ENCODE data around the gene BAHCC1.
"Not testable (repeated sequence)": the region's sequence is repeated elsewhere in the genome, so short reads cannot be mapped to it uniquely, and the experiment has no call there.

The BAHCC1 gene

DNA sequence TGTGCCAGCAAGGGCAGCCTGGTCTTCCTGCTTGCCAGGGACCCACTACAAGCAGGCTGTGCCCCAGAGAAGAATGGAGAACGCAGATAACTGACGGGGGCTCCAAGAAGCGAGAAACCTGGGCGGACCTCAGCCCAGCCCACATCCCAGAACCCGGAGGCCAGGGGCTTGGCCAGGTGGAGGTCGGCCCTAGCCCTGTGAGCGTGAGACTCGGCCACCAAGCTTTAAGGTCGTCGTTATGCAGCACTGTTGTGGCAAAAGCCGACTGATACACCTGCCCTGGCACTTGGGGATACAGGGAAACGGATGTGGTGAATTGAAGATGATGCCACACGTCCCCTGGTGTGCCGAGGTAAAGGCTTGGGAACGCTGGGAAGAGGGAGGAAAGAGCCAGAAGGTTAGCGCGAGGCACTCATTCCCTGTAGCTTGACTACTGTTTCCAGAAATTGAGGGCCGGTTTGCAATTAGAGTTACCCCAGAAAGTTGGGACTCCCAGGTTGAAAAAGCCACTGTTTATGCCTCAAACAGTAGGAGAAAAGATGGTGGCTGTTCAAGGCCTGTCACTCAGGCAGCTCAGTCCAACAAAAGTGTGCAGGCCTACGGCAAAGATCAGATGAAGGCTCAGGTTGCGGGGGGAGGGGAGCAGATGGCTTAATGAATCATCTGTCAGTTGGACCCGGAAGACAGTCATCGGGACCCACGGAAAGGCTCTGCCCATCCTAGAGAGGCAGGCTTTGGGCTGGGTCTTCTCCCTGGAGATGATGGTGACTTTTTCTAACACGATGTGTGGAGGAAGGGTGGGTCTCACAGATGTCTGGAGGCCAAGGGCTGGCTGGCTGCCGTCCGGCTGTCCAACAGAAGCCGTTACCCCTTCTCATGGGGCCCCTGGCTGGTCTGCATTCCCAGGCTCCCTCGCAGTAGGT, 45.6 kb upstream of the BAHCC1 start:
- H3K36me3 ChIP-seq (replicated peaks) = no peaks in the 10 kb centered on the region
- DNase-seq = no peak
- no peak overlapping the region for H3K4me3 ChIP-seq (ENCODE audit: low read depth, low read length)
- H3K27ac ChIP-seq = no peak overlapping the region
- TF ChIP-seq, protein P1, sequence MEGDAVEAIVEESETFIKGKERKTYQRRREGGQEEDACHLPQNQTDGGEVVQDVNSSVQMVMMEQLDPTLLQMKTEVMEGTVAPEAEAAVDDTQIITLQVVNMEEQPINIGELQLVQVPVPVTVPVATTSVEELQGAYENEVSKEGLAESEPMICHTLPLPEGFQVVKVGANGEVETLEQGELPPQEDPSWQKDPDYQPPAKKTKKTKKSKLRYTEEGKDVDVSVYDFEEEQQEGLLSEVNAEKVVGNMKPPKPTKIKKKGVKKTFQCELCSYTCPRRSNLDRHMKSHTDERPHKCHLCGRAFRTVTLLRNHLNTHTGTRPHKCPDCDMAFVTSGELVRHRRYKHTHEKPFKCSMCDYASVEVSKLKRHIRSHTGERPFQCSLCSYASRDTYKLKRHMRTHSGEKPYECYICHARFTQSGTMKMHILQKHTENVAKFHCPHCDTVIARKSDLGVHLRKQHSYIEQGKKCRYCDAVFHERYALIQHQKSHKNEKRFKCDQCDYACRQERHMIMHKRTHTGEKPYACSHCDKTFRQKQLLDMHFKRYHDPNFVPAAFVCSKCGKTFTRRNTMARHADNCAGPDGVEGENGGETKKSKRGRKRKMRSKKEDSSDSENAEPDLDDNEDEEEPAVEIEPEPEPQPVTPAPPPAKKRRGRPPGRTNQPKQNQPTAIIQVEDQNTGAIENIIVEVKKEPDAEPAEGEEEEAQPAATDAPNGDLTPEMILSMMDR (IDR thresholded peaks at IDR 0.05; ENCODE audit: low read depth, low read length, missing control alignments) = no peak
- no peaks in the 10 kb centered on the region for H3K27me3 ChIP-seq (replicated peaks)
- in situ Hi-C loops (cut with HindIII; ENCODE audit: low pct_ligation_motif_present, low sequenced_read_pairs) = no loop called here

DNA sequence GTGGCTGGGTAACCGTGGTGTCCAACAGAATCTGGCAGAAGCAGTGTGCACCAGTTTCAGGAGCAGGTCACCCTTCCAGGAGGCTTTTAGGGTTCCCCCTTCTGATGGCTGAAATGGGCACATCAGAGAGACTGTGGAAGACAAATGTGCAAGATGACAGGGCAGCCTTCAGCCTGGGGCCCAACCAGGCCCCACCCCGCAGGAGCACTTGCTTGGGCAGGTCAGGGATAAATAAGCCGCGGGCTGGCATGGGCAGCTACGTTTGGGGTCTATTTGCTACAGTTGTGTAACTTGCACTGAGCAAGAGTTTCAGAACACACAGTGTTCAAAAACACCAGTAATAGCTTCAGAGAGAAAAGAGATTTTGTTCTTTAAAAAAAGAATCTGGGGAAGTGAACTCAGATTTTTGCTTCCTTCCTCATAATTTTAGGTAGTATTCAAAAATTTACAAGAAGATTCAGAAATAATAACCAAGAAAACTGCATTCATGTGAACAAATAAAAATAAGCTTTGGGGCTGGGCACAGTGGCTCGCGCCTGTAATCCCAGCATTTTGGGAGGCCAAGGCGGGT, 44.9 kb upstream of the BAHCC1 start:
- no peaks in the 10 kb centered on the region for H3K27me3 ChIP-seq (replicated peaks)
- H3K36me3 ChIP-seq (replicated peaks) = no peaks in the 10 kb centered on the region
- no peak overlapping the region for H3K4me3 ChIP-seq (ENCODE audit: low read depth, low read length)
- in situ Hi-C loops (cut with HindIII; ENCODE audit: low pct_ligation_motif_present, low sequenced_read_pairs) = no loop called here
- TF ChIP-seq, protein P1 (IDR thresholded peaks at IDR 0.05; ENCODE audit: low read depth, low read length, missing control alignments) = no peak
- no peak overlapping the region for H3K27ac ChIP-seq
- DNase-seq = no peak

DNA sequence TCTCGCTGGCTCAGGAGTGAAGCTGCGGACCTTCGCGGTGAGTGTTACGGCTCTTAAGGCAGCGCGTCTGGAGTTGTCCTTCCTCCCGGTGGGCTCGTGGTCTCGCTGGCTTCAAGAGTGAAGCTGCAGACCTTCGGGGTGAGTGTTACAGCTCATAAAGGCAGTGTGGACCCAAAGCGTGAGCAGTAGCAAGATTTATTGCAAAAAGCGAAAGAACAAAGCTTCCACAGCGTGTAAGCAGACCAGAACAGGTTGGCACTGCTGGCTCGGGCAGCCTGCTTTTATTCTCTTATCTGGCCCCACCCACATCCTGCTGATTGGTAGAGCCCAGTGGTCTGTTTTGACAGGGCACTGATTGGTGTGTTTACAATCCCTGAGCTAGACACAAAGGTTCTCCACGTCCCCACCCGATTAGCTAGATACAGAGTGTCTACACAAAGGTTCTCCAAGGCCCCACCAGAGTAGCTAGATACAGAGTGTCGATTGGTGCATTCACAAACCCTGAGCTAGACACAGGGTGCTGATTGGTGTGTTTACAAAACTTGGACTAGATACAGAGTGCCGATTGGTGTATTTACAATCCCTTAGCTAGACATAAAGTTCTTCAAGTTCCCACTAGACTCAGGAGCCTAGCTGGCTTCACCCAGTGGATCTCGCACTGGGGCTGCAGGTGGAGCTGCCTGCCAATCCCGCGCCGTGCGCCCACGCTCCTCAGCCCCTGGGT, 43.8 kb upstream of the BAHCC1 start:
- in situ Hi-C loops (cut with HindIII; ENCODE audit: low pct_ligation_motif_present, low sequenced_read_pairs); H3K36me3 ChIP-seq (replicated peaks); H3K27me3 ChIP-seq (replicated peaks); H3K4me3 ChIP-seq (ENCODE audit: low read depth, low read length); H3K27ac ChIP-seq; DNase-seq: not testable (repeated sequence)

DNA sequence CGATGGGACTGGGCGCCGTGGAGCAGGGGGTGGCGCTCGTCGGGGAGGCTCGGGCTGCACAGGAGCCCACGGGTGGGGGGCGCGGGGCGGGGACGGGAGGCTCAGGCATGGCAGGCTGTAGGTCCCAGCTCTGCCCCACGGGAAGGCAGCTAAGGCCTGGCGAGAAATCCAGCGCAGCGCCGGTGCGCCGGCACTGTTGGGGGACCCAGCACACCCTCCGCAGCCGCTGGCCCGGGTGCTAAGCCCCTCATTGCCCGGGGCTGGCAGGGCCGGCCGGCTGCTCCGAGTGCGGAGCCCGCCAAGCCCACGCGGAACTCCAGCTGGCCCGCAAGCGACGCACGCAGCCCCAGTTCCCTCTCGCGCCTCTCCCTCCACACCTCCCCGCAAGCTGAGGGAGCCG, 43.2 kb upstream of the BAHCC1 start:
- DNase-seq; H3K27ac ChIP-seq; H3K27me3 ChIP-seq (replicated peaks); in situ Hi-C loops (cut with HindIII; ENCODE audit: low pct_ligation_motif_present, low sequenced_read_pairs); H3K4me3 ChIP-seq (ENCODE audit: low read depth, low read length); H3K36me3 ChIP-seq (replicated peaks): not testable (repeated sequence)

DNA sequence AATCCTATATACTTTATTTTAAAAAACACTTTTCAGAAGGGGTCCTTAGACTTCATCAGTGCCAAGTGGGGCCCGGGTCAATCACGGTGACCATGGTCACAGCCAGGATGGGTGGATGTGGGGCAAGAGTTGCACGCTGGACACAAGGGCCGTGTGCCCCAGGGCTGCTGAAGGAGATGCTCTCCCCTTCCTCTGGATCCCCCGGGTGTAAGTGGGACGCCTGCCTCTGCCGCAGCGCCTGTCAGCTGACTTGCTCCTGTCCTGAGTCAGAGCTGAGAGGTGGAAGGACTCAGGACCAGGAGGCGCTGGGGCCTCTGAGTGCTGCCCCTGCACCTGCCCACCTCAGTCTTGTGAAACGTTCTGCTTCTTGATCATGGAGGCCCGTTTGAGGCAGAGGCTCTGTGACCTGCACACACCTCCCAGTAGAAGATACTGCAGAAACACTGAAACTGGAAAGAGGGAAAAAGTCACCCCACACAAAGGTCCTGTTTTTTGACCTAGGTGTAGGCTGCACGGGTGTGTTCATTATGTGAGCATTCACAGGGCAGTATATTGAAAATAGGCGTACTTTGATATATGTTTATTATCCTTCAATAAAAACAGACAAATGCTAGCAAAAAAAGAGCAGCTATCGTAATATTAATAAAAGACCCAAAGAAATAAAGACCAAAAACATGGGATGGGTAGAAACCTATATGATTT, 40.9 kb upstream of the BAHCC1 start:
- H3K36me3 ChIP-seq (replicated peaks) = no peaks in the 10 kb centered on the region
- DNase-seq = no peak
- H3K27ac ChIP-seq = no peak overlapping the region
- in situ Hi-C loops (cut with HindIII; ENCODE audit: low pct_ligation_motif_present, low sequenced_read_pairs) = no loop called here
- no peaks in the 10 kb centered on the region for H3K27me3 ChIP-seq (replicated peaks)
- TF ChIP-seq, protein P1 (IDR thresholded peaks at IDR 0.05; ENCODE audit: low read depth, low read length, missing control alignments) = no peak
- no peak overlapping the region for H3K4me3 ChIP-seq (ENCODE audit: low read depth, low read length)

DNA sequence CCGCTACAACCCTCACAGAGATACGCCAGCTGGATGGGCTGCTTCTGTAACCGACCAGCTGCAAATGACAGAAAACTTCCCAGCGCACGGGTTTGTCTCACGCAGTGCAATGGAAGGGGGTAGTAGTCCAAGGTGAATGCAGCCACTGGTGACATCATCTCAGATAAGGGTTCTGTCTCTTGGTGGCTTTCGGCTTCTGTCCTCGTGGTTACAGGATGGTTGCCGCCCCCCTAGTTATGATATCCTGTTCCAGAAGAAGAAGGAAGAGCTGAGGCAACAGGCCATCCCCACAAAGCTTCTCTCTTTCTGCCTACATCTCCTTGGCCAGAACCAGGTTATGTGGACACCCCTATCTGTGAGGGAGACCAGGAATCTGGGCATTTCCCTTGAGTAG, 40.3 kb upstream of the BAHCC1 start:
- TF ChIP-seq, protein P1 (IDR thresholded peaks at IDR 0.05; ENCODE audit: low read depth, low read length, missing control alignments) = no peak

More for the DNA sequence above, 40.3 kb upstream of the BAHCC1 start:
- no peaks in the 10 kb centered on the region for H3K27me3 ChIP-seq (replicated peaks)
- in situ Hi-C loops (cut with HindIII; ENCODE audit: low pct_ligation_motif_present, low sequenced_read_pairs) = no loop called here
- H3K36me3 ChIP-seq (replicated peaks) = no peaks in the 10 kb centered on the region
- no peak for DNase-seq
- H3K4me3 ChIP-seq (ENCODE audit: low read depth, low read length) = no peak overlapping the region
- no peak overlapping the region for H3K27ac ChIP-seq
